ENCODE measurements around the gene RAD51AP1. TPM values are rescaled to one million over a fixed set of nuclear protein-coding genes. Genes with fewer than 3 reads are reported as not detected.

The RAD51AP1 gene
- total RNA-seq, 2 experiments from 2014 or later: 69.2 to 81.3 TPM

- no TSS peak for BruUV-seq (replicated peaks)
- Histone ChIP-seq H3K9me3 (ENCODE audit: low read length) (no peaks in the 10 kb centered on the region), H3K79me2 (ENCODE audit: insufficient read depth, low read depth, low read length) (peaks cover 8% of the 10 kb centered on the region; the same call in 1 of the 2 replicates), H3K27ac (ENCODE audit: low read depth, low read length, poor library complexity, severe bottlenecking) (no peak overlapping the region), H3K4me3 (ENCODE audit: low read depth, low read length, poor library complexity, severe bottlenecking) (no peak overlapping the region), H3K36me3 (ENCODE audit: insufficient read depth, low read length) (peaks cover 89% of the 10 kb centered on the region), H3K4me2 (ENCODE audit: low read length) (no peak overlapping the region), H4K20me1 (ENCODE audit: insufficient read depth, low read length) (no peaks in the 10 kb centered on the region; the same call in 1 of the 2 replicates), H3K9me2 (ENCODE audit: insufficient read depth, low read length) (no peaks in the 10 kb centered on the region), H2AFZ (ENCODE audit: low read length) (no peak overlapping the region), H3K4me1 (ENCODE audit: insufficient read depth, low read length, poor library complexity, severe bottlenecking) (no peaks in the 10 kb centered on the region)
- CTCF ChIA-PET (ENCODE audit: unreplicated experiment): no interaction called here
- intact Hi-C loops (cut with micrococcal nuclease; ENCODE audit: unreplicated experiment): no loop called here
- TF ChIP-seq, protein P1, sequence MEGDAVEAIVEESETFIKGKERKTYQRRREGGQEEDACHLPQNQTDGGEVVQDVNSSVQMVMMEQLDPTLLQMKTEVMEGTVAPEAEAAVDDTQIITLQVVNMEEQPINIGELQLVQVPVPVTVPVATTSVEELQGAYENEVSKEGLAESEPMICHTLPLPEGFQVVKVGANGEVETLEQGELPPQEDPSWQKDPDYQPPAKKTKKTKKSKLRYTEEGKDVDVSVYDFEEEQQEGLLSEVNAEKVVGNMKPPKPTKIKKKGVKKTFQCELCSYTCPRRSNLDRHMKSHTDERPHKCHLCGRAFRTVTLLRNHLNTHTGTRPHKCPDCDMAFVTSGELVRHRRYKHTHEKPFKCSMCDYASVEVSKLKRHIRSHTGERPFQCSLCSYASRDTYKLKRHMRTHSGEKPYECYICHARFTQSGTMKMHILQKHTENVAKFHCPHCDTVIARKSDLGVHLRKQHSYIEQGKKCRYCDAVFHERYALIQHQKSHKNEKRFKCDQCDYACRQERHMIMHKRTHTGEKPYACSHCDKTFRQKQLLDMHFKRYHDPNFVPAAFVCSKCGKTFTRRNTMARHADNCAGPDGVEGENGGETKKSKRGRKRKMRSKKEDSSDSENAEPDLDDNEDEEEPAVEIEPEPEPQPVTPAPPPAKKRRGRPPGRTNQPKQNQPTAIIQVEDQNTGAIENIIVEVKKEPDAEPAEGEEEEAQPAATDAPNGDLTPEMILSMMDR (conservative IDR thresholded peaks at IDR 0.05; ENCODE audit: low read length): no peak
- no peak for TF ChIP-seq EZH2phosphoT487 (IDR thresholded peaks at IDR 0.05; ENCODE audit: borderline replicate concordance, low read depth, low read length)
- DNase-seq (ENCODE audit: low spot score): no peak
- POLR2A ChIA-PET: no interaction called here
Measured at GRCh38 chr12:4552191-4552590, 13.5 kb downstream of the RAD51AP1 start.

DNA sequence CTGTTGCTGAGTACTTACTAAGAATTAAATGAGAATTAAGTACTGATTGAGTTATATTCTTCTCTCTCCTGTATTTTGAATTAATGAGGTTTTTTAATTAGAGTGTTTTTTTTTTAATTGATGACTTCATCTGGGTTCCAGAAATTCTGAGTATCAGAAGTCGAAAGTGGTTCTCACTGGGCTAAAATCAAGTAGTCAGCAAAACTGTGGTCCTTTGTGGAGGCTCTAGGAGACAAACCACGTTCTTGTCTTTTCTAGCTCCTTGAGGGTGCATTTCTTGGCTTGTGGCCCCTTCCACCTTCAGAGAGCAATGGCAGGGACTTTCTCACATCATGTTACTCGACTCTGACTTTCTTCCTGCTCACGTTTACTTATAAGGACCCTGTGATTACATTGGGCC lies 15.3 kb downstream of the RAD51AP1 start:
- Histone ChIP-seq H3K4me2 (ENCODE audit: low read length) (no peak overlapping the region), H4K20me1 (ENCODE audit: insufficient read depth, low read length) (no peaks in the 10 kb centered on the region; the same call in 1 of the 2 replicates), H3K4me1 (ENCODE audit: insufficient read depth, low read length, poor library complexity, severe bottlenecking) (no peaks in the 10 kb centered on the region), H2AFZ (ENCODE audit: low read length) (no peak overlapping the region), H3K27ac (ENCODE audit: low read depth, low read length, poor library complexity, severe bottlenecking) (no peak overlapping the region), H3K4me3 (ENCODE audit: low read depth, low read length, poor library complexity, severe bottlenecking) (no peak overlapping the region), H3K36me3 (ENCODE audit: insufficient read depth, low read length) (peaks cover 87% of the 10 kb centered on the region), H3K9me3 (ENCODE audit: low read length) (no peaks in the 10 kb centered on the region), H3K79me2 (ENCODE audit: insufficient read depth, low read depth, low read length) (peaks cover 8% of the 10 kb centered on the region; the same call in 1 of the 2 replicates), H3K9me2 (ENCODE audit: insufficient read depth, low read length) (no peaks in the 10 kb centered on the region)
- BruUV-seq (replicated peaks): no TSS peak
- no peak for TF ChIP-seq EZH2phosphoT487 (IDR thresholded peaks at IDR 0.05; ENCODE audit: borderline replicate concordance, low read depth, low read length)
- TF ChIP-seq, protein P1 (conservative IDR thresholded peaks at IDR 0.05; ENCODE audit: low read length): no peak
- DNase-seq (ENCODE audit: low spot score): no peak
- intact Hi-C loops (cut with micrococcal nuclease; ENCODE audit: unreplicated experiment): no loop called here
- ChIA-PET POLR2A (interaction anchor here (0.5 kb wide), 1 partner anchor 1676 kb away, joined by 3 read pairs; no protein-coding TSS in a partner anchor), CTCF (ENCODE audit: unreplicated experiment) (no interaction called here)

DNA sequence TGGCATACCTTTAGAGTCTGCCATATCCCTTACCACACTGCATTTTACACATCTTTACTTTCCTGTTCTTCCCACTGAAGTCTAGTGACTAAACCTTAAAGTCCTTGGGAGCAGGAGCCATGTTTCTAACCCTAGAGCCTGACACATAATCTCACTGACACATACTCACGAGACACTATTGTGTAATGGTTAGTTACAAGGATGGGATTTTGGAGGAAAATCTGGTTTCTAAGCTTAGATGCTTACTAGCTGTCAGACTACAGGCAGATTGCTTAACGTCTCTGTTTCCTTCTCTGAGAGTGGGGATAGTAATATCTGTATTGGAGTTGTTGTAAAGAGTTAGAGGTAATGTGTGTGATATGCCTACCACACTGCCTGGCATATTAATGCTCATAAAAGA lies 17.1 kb downstream of the RAD51AP1 start:
- BruUV-seq (replicated peaks): no TSS peak
- Histone ChIP-seq H2AFZ (ENCODE audit: low read length) (no peak overlapping the region), H3K4me2 (ENCODE audit: low read length) (no peak overlapping the region), H4K20me1 (ENCODE audit: insufficient read depth, low read length) (no peaks in the 10 kb centered on the region; the same call in 1 of the 2 replicates), H3K4me1 (ENCODE audit: insufficient read depth, low read length, poor library complexity, severe bottlenecking) (no peaks in the 10 kb centered on the region), H3K9me2 (ENCODE audit: insufficient read depth, low read length) (no peaks in the 10 kb centered on the region), H3K4me3 (ENCODE audit: low read depth, low read length, poor library complexity, severe bottlenecking) (no peak overlapping the region), H3K27ac (ENCODE audit: low read depth, low read length, poor library complexity, severe bottlenecking) (no peak overlapping the region), H3K9me3 (ENCODE audit: low read length) (no peaks in the 10 kb centered on the region), H3K79me2 (ENCODE audit: insufficient read depth, low read depth, low read length) (peaks cover 8% of the 10 kb centered on the region; the same call in 1 of the 2 replicates), H3K36me3 (ENCODE audit: insufficient read depth, low read length) (peaks cover 86% of the 10 kb centered on the region)
- intact Hi-C loops (cut with micrococcal nuclease; ENCODE audit: unreplicated experiment): no loop called here
- ChIA-PET POLR2A (no interaction called here), CTCF (ENCODE audit: unreplicated experiment) (no interaction called here)
- no peak for TF ChIP-seq EZH2phosphoT487 (IDR thresholded peaks at IDR 0.05; ENCODE audit: borderline replicate concordance, low read depth, low read length)
- TF ChIP-seq, protein P1 (conservative IDR thresholded peaks at IDR 0.05; ENCODE audit: low read length): no peak
- DNase-seq (ENCODE audit: low spot score): no peak
